Measurements from ENCODE around the gene GRB10.
"Not testable (repeated sequence)": the region's sequence is repeated elsewhere in the genome, so short reads cannot be mapped to it uniquely, and the experiment has no call there.

Gene GRB10

GRCh38 chr7:50580057-50580456 lies 202.6 kb downstream of the GRB10 start:
- H3K4me3 ChIP-seq (replicated peaks; ENCODE audit: low read depth, low read length) = no peak overlapping the region
- H3K36me3 ChIP-seq (ENCODE audit: control insufficient read depth, insufficient read depth, low read length) = no peaks in the 10 kb centered on the region
- no peaks in the 10 kb centered on the region for H3K27me3 ChIP-seq (replicated peaks; ENCODE audit: control insufficient read depth, insufficient read depth, low read length)
- no peak for DNase-seq (ENCODE audit: extremely low read depth, insufficient read length)
- TF ChIP-seq CTCF (IDR thresholded peaks at IDR 0.05; ENCODE audit: insufficient read depth, low read length, poor library complexity, severe bottlenecking) = no peak

DNA sequence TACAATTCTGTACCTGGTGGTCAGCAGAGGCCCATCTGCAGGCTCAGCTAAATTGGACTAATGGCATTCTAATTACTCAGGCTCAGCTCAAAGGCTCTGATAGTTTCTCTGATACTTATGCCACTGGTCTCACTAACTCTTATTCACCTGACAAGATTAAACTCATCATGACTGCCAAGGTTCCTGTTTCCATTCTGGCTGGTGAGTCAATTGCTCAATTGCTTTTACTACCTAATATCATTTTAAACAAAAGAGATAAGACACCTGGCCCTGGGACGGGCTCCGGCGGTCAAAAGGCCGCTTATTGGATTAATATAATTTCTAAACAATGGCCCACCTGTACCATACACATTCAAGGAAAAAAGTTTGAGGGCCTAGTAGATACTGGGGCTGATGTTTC lies 204.6 kb downstream of the GRB10 start:
- H3K36me3 ChIP-seq (ENCODE audit: control insufficient read depth, insufficient read depth, low read length); H3K27me3 ChIP-seq (replicated peaks; ENCODE audit: control insufficient read depth, insufficient read depth, low read length); DNase-seq (ENCODE audit: extremely low read depth, insufficient read length); H3K4me3 ChIP-seq (replicated peaks; ENCODE audit: low read depth, low read length): not testable (repeated sequence)

DNA sequence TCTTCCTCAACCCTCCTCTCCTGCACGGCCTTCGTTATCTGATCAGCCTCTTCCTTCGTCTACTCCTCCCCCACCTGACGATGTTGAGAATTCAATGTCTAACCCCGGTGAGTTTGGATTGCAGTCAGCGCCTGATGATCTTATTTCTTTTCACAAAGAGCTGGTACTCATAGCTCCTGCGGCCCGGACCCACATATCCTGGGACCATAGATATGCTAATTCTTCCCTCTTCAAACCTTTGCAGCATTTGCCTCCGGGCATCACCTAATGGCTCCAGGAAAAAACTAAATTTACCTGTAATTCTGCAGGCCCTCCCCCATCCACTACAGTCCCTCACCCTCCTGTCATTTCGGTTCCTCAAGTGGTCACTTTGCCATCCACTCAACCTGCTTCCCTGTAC lies 205.1 kb downstream of the GRB10 start:
- H3K4me3 ChIP-seq (replicated peaks; ENCODE audit: low read depth, low read length) = no peak overlapping the region
- no peaks in the 10 kb centered on the region for H3K36me3 ChIP-seq (ENCODE audit: control insufficient read depth, insufficient read depth, low read length)
- TF ChIP-seq CTCF (IDR thresholded peaks at IDR 0.05; ENCODE audit: insufficient read depth, low read length, poor library complexity, severe bottlenecking) = no peak
- no peak for DNase-seq (ENCODE audit: extremely low read depth, insufficient read length)
- no peaks in the 10 kb centered on the region for H3K27me3 ChIP-seq (replicated peaks; ENCODE audit: control insufficient read depth, insufficient read depth, low read length)

GRCh38 chr7:50576388-50576787 lies 206.3 kb downstream of the GRB10 start:
- not testable (repeated sequence) for H3K27me3 ChIP-seq (replicated peaks; ENCODE audit: control insufficient read depth, insufficient read depth, low read length); DNase-seq (ENCODE audit: extremely low read depth, insufficient read length); H3K36me3 ChIP-seq (ENCODE audit: control insufficient read depth, insufficient read depth, low read length); H3K4me3 ChIP-seq (replicated peaks; ENCODE audit: low read depth, low read length)

- DNase-seq (ENCODE audit: extremely low read depth, insufficient read length) = no peak
- H3K27me3 ChIP-seq (replicated peaks; ENCODE audit: control insufficient read depth, insufficient read depth, low read length) = no peaks in the 10 kb centered on the region; the same call in 1 of the 2 replicates
- no peaks in the 10 kb centered on the region for H3K36me3 ChIP-seq (ENCODE audit: control insufficient read depth, insufficient read depth, low read length)
- TF ChIP-seq CTCF (IDR thresholded peaks at IDR 0.05; ENCODE audit: insufficient read depth, low read length, poor library complexity, severe bottlenecking) = no peak
- H3K4me3 ChIP-seq (replicated peaks; ENCODE audit: low read depth, low read length) = no peak overlapping the region
These were observed 214.9 kb downstream of the GRB10 start for GRCh38 chr7:50567715-50568261.

GRCh38 chr7:50565977-50566376 lies 216.7 kb downstream of the GRB10 start:
- no peak for DNase-seq (ENCODE audit: extremely low read depth, insufficient read length)
- Histone ChIP-seq H3K4me3 (replicated peaks; ENCODE audit: low read depth, low read length) (no peak overlapping the region), H3K36me3 (ENCODE audit: control insufficient read depth, insufficient read depth, low read length) (no peaks in the 10 kb centered on the region), H3K27me3 (replicated peaks; ENCODE audit: control insufficient read depth, insufficient read depth, low read length) (no peaks in the 10 kb centered on the region; the same call in none of the 2 replicates)
- TF ChIP-seq CTCF (IDR thresholded peaks at IDR 0.05; ENCODE audit: insufficient read depth, low read length, poor library complexity, severe bottlenecking) = no peak

GRCh38 chr7:50565559-50565916 lies 217.2 kb downstream of the GRB10 start:
- TF ChIP-seq CTCF (IDR thresholded peaks at IDR 0.05; ENCODE audit: insufficient read depth, low read length, poor library complexity, severe bottlenecking) = no peak
- DNase-seq (ENCODE audit: extremely low read depth, insufficient read length) = no peak

More at GRCh38 chr7:50565559-50565916, 217.2 kb downstream of the GRB10 start:
- no peak overlapping the region for H3K4me3 ChIP-seq (replicated peaks; ENCODE audit: low read depth, low read length)
- no peaks in the 10 kb centered on the region; the same call in none of the 2 replicates for H3K27me3 ChIP-seq (replicated peaks; ENCODE audit: control insufficient read depth, insufficient read depth, low read length)
- H3K36me3 ChIP-seq (ENCODE audit: control insufficient read depth, insufficient read depth, low read length) = no peaks in the 10 kb centered on the region

Measured in GM06990 (cell line).